Tibial nerve (tissue), 4 donors: ENCODE measurements around the gene YPEL2.

ENCODE experiments used
- CTCF ChIP-seq, 5 experiments: fragments of 200-600 bp in 3 of 5; fragments of 450-650 bp in 2 of 5; sonication (generic) in 3 of 5; IDR thresholded peaks; one replicate each; pipeline ENCODE4 v1.5.1; 2016 to 2019; ENCODE audit warnings: antibody characterized with exemption in 5 of 5, mild to moderate bottlenecking in 3 of 5, moderate library complexity in 2 of 5
- EP300 ChIP-seq, 2 donors: sonication (generic); formaldehyde crosslinking; IDR thresholded peaks; one replicate each; pipeline ENCODE4 v1.6.1; 2017; ENCODE audit warnings: antibody characterized with exemption in 2 of 2, mild to moderate bottlenecking in 1 of 2
- POLR2A ChIP-seq, 2 donors: fragments of 450-650 bp; IDR thresholded peaks; one replicate each; pipeline ENCODE4 v1.6.1; 2017; ENCODE audit warnings: antibody characterized with exemption in 2 of 2, mild to moderate bottlenecking in 2 of 2, moderate library complexity in 2 of 2

GRCh38 chr17:59342681-59343131, 11.3 kb downstream of the YPEL2 start:
- TF ChIP-seq POLR2A (IDR thresholded peaks at IDR 0.05) (no peak), CTCF (IDR thresholded peaks at IDR 0.05) (no peak), EP300 (IDR thresholded peaks at IDR 0.05) (no peak)
